Ovary (tissue), 3 donors: ENCODE data around the gene REM2.

Experiments used
- EP300 ChIP-seq: sonication (generic); formaldehyde crosslinking; IDR thresholded peaks from one replicate; pipeline ENCODE4 v1.6.1; 2017; ENCODE audit warnings: antibody characterized with exemption
- POLR2A ChIP-seq: fragments of 450-650 bp; IDR thresholded peaks from one replicate; pipeline ENCODE4 v1.6.1; 2017; ENCODE audit warnings: antibody characterized with exemption, mild to moderate bottlenecking, moderate library complexity
- TF ChIP-seq, protein P1 (sequence below), 3 donors: fragments of 450-650 bp in 2 of 3; fragments of 200-600 bp in 1 of 3; IDR thresholded peaks; one replicate each; pipeline versions ENCODE4 v1.5.1 to v1.8.0; 2016 to 2022; ENCODE audit warnings: antibody characterized with exemption in 3 of 3, mild to moderate bottlenecking in 1 of 3
- donor health status: DM: no; HTN: no; CAD: no.

DNA sequence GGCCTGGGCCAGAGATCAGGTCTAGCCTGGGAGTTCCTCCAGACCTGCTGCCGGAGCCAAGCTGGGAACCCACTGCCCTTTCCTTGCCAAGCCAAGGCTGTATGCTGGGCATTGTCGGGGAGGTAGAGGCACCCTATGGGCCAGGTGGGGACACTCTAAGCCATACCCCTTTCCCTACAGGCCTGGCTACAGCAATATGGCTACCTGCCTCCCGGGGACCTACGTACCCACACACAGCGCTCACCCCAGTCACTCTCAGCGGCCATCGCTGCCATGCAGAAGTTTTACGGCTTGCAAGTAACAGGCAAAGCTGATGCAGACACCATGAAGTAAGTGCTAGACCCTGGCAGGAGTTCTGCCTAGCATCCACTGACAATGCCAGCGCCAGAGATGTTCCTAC lies 41.7 kb upstream of the REM2 start:
- TF ChIP-seq, protein P1, sequence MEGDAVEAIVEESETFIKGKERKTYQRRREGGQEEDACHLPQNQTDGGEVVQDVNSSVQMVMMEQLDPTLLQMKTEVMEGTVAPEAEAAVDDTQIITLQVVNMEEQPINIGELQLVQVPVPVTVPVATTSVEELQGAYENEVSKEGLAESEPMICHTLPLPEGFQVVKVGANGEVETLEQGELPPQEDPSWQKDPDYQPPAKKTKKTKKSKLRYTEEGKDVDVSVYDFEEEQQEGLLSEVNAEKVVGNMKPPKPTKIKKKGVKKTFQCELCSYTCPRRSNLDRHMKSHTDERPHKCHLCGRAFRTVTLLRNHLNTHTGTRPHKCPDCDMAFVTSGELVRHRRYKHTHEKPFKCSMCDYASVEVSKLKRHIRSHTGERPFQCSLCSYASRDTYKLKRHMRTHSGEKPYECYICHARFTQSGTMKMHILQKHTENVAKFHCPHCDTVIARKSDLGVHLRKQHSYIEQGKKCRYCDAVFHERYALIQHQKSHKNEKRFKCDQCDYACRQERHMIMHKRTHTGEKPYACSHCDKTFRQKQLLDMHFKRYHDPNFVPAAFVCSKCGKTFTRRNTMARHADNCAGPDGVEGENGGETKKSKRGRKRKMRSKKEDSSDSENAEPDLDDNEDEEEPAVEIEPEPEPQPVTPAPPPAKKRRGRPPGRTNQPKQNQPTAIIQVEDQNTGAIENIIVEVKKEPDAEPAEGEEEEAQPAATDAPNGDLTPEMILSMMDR (IDR thresholded peaks at IDR 0.05): no peak
- TF ChIP-seq EP300 (no peak), POLR2A (no peak)
